ENCODE measurements around the gene SOD2. TPM values are rescaled to one million over a fixed set of nuclear protein-coding genes. Genes with fewer than 3 reads are reported as not detected.

SOD2 gene
- total RNA-seq, 1 donor from 2014 or later, result 100 TPM

DNA sequence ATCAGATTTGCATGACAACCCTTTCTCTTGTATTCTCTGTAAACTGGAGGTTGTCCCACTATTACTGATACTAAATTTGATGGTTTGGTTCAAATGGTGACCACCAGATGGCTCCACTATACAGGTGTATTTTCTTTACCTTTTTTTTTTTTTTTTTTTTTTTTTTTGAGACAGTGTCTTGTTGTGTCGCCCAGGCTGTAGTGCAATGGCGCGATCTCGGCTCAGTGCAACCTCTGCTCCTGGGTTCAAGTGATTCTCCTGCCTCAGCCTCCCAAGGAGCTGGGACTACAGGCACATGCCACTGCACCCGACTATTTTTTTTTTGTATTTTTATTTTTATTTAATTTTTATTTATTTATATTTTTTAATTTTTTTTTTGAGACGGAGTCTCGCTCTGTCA, 27.7 kb upstream of the SOD2 start:
- TF ChIP-seq, protein P1, sequence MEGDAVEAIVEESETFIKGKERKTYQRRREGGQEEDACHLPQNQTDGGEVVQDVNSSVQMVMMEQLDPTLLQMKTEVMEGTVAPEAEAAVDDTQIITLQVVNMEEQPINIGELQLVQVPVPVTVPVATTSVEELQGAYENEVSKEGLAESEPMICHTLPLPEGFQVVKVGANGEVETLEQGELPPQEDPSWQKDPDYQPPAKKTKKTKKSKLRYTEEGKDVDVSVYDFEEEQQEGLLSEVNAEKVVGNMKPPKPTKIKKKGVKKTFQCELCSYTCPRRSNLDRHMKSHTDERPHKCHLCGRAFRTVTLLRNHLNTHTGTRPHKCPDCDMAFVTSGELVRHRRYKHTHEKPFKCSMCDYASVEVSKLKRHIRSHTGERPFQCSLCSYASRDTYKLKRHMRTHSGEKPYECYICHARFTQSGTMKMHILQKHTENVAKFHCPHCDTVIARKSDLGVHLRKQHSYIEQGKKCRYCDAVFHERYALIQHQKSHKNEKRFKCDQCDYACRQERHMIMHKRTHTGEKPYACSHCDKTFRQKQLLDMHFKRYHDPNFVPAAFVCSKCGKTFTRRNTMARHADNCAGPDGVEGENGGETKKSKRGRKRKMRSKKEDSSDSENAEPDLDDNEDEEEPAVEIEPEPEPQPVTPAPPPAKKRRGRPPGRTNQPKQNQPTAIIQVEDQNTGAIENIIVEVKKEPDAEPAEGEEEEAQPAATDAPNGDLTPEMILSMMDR (conservative IDR thresholded peaks at IDR 0.05), result peak; percentile 72
- no peaks in the 10 kb centered on the region for H3K27me3 Mint-ChIP-seq
- DNase-seq (ENCODE audit: extremely low spot score, unreplicated experiment), result no peak
- H3K4me1 Mint-ChIP-seq (ENCODE audit: unreplicated experiment), result peaks cover 5% of the 10 kb centered on the region
- H3K36me3 Mint-ChIP-seq, result peaks cover 10% of the 10 kb centered on the region
- no peak overlapping the region for H3K4me3 Mint-ChIP-seq
- H3K9me3 Mint-ChIP-seq, result peaks cover 5% of the 10 kb centered on the region
- H3K27ac Mint-ChIP-seq, result no peak overlapping the region

DNA sequence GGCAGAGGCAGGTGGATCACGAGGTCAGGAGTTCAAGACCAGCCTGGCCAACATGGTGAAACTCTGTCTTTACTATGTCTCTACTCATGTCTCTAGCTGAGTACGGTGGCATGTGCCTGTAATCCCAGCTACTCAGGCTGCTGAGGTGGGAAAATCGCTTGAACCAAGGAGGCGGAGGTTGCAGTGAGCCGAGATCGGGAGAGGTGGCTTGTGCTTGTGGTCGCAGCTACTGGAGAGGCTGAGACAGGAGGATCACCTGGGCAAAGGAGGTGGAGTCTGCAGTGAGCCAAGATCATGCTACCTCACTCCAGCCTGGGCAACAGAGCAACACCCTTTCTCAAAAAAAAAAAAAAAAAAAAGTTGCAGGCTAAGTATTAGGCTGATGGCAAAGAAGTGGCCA, 26.2 kb upstream of the SOD2 start:
- Mint-ChIP-seq H3K27me3 (no peaks in the 10 kb centered on the region), H3K4me3 (no peak overlapping the region), H3K4me1 (ENCODE audit: unreplicated experiment) (peaks cover 5% of the 10 kb centered on the region), H3K27ac (no peak overlapping the region), H3K9me3 (peaks cover 5% of the 10 kb centered on the region), H3K36me3 (peaks cover 14% of the 10 kb centered on the region)
- TF ChIP-seq, protein P1 (conservative IDR thresholded peaks at IDR 0.05), result no peak
- DNase-seq (ENCODE audit: extremely low spot score, unreplicated experiment), result no peak

DNA sequence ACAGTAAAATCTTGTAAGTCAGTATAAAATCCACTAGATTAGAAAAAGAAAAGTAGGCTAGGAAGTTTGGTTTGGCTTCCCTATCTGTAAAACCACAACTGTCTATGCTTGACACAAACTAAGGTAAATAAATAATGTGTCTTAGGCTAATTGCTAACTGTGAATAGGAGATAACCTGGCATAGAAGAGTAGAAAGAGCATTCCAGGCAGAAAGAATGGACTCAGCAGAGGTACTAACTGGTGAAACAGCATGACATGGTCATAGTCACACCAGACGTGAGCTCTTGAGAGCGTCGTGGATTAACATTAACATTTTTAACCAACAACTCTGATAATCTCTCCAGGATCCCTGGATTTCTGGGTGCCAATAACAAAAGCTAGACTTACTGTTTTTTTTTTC, 25.6 kb upstream of the SOD2 start:
- peaks cover 5% of the 10 kb centered on the region for H3K9me3 Mint-ChIP-seq
- no peaks in the 10 kb centered on the region for H3K27me3 Mint-ChIP-seq
- peaks cover 10% of the 10 kb centered on the region for H3K36me3 Mint-ChIP-seq
- no peak overlapping the region for H3K27ac Mint-ChIP-seq
- TF ChIP-seq, protein P1 (conservative IDR thresholded peaks at IDR 0.05), result no peak
- H3K4me1 Mint-ChIP-seq (ENCODE audit: unreplicated experiment), result peaks cover 5% of the 10 kb centered on the region
- H3K4me3 Mint-ChIP-seq, result no peak overlapping the region
- no peak for DNase-seq (ENCODE audit: extremely low spot score, unreplicated experiment)

DNA sequence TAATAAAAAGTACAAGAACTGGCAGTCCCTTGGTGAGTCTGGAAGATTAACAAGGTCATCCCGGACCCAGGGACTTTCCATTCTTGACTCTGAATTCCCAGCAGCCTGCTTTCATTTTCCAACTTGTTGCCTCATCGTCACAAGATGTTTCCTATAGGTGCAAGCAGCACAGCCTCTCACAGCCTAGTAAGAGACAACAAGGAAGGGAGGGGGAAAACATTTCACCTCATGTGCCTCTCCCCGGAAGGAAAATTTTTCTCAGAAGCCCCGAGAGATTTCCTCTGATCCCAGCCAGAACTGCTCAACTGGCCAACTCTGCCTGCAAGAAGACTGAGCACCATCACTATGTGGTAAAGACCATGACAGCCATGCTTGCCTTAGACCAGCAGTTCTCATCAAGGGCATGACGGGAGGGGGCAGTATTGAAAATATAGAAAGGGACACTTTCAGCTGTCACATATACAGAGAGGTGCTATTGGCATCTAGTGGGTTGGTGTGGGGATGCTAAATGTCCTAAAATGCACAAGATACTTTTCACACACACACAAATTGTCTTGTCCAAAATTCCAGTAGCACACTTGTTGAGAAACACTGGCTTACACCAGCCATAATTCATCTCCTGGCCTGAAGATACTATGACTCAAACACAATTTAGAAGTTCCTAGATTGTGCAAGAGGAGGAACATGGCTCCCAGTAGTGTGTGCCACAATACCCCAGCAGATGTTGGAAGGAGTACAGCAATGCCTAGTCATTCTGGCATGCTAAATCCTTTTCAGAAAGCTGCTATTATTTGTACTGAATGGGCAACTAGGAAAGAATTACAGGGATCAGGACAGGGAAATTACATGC, 23.4 kb upstream of the SOD2 start:
- no peaks in the 10 kb centered on the region for H3K4me1 Mint-ChIP-seq (ENCODE audit: unreplicated experiment)
- TF ChIP-seq, protein P1 (conservative IDR thresholded peaks at IDR 0.05), result no peak
- no peak overlapping the region for H3K27ac Mint-ChIP-seq
- no peaks in the 10 kb centered on the region for H3K9me3 Mint-ChIP-seq
- H3K36me3 Mint-ChIP-seq, result peaks cover 5% of the 10 kb centered on the region
- no peak overlapping the region for H3K4me3 Mint-ChIP-seq
- DNase-seq (ENCODE audit: extremely low spot score, unreplicated experiment), result no peak
- no peaks in the 10 kb centered on the region for H3K27me3 Mint-ChIP-seq

DNA sequence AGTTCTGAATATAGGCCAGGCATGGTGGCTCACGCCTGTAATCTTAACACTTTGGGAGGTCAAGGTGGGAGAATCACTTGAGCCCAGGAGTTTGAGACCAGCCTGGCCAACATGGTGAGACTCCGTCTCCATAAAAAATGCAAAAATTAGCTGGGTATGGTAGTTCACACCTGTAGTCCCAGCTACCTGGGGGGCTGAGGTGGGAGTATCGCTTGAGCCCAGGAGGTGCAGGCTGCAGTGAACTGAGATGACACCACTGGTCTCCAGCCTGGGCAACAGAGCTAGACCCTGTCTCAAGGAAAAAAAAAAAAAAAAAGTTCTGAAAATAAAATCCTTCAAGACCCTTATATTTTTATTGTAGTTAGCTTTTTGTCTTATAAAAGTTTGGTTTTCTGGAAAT, 22.6 kb upstream of the SOD2 start:
- Mint-ChIP-seq H3K27ac (no peak overlapping the region), H3K27me3 (no peaks in the 10 kb centered on the region), H3K36me3 (peaks cover 5% of the 10 kb centered on the region), H3K4me3 (no peak overlapping the region), H3K4me1 (ENCODE audit: unreplicated experiment) (no peaks in the 10 kb centered on the region), H3K9me3 (no peaks in the 10 kb centered on the region)
- DNase-seq (ENCODE audit: extremely low spot score, unreplicated experiment), result no peak
- TF ChIP-seq, protein P1 (conservative IDR thresholded peaks at IDR 0.05), result no peak

Data from type B pancreatic cell (in vitro differentiated cells).